ENCODE measurements around the gene RPAIN. TPM values are rescaled to one million over a fixed set of nuclear protein-coding genes. Genes with fewer than 3 reads are reported as not detected.
A peak's percentile ranks its signal among the peaks of the same experiment; 100 is the strongest.

Gene RPAIN, protein sequence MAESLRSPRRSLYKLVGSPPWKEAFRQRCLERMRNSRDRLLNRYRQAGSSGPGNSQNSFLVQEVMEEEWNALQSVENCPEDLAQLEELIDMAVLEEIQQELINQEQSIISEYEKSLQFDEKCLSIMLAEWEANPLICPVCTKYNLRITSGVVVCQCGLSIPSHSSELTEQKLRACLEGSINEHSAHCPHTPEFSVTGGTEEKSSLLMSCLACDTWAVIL
- 10 to 100 TPM; 55.6 to 64.4 (median 61.3) TPM for polyA plus RNA-seq (ENCODE audit: insufficient read length in 4 of 4)

DNA sequence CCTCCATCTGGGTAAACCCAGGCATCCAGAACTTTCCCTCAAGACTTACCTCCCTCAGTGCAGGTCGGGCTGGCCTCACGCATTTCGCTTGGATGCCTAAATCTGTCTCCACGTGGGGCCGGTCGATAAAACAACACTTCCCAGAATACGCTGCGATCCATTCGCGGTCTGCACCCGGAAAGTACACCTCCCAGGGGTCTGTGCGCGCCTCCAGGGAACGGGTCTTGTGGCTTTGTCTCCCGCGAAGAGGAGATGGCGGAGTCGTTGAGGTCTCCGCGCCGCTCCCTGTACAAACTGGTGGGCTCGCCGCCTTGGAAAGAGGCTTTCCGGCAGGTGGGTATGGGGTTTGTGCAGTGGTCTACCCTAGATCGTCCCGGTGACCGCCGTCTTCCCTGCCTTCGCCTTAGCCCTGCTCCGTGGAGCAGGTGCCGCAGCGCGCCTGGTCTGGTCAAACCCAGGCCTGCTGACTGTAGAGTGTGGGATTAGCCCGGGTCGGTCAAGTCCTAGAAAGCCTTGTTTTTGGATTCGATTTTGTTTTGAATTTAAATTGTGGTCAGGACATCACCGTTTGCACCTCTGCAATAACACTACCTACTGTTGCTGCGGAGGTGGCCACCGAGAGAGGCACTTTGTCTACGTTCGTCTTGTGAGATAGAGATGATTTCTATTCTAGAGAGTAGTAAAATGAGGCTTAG is at the start of gene RPAIN:
Gene RPAIN (plus strand): TSS at position 224 of the 695 bp plus-strand sequence. CDS start 29 bp downstream, at position 253.
- DNase-seq (ENCODE audit: low read depth in 4 of 4, low spot score in 3 of 4) = peak in 3 of 4 donors; percentile 20 to 90 (median 89)

DNA sequence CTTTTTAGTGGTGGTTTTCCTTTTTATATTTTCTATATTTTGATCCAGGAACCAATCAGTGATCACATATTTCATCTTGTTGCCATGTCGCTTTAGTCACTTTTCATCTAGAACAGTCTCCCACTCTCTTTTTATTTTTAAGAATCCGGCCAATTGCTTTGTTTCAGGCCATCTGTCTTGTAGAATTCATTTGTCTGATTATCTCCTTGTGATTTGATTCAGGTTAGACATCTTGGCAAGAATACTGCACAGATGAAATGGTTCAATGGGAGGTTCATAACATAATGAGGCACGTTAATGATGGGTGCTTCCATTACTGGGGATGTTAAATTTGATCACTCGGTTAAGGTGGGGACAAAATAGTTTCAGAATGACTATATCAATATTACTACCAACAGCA is 49.6 kb upstream of the RPAIN start:
- DNase-seq (ENCODE audit: low read depth in 4 of 4, low spot score in 3 of 4) = no peak

DNA sequence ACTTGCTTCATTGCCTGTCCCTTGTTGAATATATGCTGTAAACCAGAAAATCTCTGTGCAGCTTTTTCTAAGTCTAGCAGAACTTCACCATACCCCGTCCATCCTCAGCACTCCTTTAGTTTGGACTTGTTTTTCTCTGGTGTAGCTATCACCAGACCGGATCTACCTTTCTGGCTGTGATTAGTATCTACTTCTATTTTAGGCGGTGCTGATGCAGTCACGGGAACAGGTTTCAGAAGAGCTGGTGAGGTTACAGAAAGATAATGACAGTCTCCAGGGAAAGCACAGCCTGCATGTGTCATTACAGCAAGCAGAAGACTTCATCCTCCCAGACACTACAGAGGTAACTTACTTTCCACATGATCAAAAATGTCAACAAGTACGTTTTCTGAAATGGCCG is 46.9 kb upstream of the RPAIN start:
- no peak for DNase-seq (ENCODE audit: low read depth in 4 of 4, low spot score in 3 of 4)

DNA sequence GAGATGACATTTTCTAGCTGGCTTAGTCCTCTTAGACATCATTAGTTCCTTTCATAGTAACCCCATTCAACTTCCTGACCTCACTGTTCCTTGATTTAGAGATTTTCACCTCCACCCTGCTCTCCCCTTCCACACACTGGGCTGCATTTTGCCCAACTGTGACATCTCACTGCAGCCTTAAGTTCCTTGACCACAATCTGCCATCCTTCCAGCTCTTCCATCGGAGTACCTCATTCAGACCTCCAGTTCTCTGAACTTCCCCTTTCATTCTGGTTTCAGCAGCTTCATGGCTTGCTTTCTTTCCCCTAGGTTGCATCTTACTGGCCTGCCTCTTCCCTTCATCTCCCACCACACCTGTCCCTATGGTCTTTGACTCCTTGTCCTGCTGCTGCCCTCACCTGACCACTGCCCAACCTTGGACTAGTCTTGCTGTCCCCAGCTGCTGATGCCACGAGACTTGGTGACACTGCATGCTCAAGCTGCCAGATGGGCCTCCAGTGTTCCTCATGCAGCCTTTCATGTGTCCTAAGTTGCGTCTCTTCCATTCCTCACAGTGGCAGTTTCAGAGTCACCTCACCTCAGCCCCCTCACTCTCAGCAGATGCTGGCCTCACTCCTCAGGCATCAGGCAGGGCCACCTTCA is 41.3 kb upstream of the RPAIN start:
- DNase-seq (ENCODE audit: low read depth in 4 of 4, low spot score in 3 of 4) = no peak

DNA sequence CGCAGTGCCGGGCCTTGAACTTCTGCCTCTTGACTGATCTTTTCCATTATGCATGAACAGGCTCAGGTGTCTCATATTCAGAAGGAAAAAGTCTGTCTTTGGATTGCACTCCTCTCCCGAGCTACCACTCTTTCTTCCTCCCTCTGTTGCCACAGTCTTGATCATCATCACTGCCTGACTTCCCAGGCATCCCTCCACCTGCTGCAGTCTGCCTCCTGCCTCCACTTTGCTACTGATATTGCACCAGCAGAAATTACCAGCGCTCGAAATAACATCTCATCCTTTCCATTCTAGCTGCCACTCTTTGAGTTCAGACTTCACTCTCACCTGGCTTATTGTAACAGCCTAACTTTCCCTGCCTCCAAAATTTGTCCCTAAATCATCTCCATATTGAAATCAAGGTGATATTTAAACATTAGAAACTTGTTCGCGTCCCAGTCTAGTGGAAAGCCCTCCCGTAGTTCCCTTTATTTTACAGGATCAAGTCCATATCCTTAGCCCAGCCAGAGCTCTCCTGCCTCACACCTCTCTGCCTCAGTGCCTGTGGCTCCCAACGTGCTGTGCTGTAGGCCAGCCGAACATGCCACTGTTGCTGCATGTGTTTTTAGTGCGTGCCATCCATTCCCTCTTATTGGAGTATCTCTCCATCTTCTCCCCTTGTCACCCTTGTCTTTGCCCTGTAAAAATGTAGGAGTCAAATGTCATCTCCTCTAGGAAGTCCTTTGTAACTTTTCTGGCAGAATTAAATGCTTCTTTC is 40.5 kb upstream of the RPAIN start:
- no peak for DNase-seq (ENCODE audit: low read depth in 4 of 4, low spot score in 3 of 4)

DNA sequence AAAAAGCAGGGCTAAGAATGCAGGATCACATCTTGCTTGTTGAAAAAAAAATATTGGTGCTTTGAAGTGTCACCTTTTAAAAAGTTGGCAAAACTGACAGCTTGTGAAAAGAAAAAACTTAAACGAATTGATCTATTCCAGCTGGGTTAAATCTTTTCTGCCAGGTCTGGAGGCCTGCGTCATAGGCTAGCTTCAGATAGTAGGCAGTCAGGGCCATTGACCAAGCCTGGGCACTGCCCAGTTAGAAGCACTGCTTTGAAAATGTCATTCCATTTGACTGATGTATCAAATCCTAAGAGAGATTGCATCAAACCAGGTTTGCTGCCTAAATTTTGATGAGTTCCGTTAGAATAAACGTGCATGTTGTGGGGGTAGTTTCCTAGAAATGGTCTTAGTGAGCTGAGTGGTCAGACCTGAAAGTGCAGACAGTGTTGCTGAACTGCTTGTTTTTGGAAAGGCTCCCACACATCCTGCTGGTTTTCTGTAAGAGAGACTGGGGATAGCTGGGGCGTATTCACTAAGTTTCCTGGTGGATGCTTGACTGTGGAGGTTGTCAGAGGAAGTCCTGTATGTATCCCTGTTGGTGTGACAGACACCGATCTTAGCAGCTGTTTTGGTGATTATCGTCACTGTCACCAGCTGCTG is 39.4 kb upstream of the RPAIN start:
- DNase-seq (ENCODE audit: low read depth in 4 of 4, low spot score in 3 of 4) = no peak

DNA sequence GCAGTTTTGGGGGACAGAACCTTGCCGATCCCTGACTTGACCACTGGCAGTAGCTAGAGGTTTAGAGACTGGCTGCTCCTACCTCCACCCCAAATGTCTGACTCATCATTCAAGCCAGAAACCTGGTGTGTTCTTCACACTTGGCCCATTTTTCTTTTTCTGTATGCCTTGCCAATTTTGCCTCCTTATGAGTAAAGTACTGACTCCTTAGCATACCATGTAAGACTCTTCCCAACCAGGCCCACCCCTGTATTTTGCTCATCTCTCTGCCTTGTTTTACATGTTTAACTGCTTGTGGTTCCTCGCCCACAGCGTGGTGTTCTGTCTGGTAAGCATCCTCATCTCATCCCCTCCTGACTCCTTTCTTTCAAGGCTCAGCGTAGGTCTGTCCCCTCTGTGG is 38.4 kb upstream of the RPAIN start:
- DNase-seq (ENCODE audit: low read depth in 4 of 4, low spot score in 3 of 4) = no peak

DNA sequence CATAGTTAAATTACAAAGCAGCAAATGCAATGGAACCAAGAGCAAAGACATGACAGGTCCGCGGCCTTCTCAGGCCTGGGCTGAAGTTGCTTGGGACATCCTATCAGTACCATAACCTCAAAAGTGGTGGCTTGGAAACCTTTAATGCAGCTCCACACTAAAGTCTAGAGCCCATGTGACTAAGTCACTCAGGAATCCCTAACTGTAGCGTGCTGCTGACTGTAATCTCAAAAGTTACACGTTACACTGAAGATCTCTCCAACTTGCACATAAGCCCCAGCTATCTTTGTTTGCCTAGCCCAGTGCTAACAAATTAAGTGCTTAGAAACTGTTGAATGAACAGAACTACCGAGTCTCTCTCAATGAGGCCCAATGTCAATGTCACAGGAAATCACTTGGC is 28.3 kb upstream of the RPAIN start:
- no peak for DNase-seq (ENCODE audit: low read depth in 4 of 4, low spot score in 3 of 4)

DNA sequence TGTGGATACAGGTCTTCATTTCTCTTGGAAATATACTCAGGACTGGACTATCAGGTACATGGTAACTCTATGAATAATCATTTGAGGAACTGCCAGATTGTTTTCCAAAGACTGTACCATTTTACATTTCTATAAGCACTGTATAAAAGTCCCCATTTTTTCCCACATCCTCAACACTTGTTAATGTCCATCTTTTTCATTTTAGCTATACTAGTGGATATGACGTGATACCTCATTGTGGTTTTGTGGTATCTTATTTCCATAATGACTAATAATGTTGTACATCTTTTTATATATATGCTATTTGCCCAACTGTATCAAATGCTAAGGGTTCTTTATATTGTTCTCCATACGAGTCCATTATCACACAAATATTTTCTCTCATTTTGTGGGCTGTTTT is 23.4 kb upstream of the RPAIN start:
- no peak for DNase-seq (ENCODE audit: low read depth in 4 of 4, low spot score in 3 of 4)

DNA sequence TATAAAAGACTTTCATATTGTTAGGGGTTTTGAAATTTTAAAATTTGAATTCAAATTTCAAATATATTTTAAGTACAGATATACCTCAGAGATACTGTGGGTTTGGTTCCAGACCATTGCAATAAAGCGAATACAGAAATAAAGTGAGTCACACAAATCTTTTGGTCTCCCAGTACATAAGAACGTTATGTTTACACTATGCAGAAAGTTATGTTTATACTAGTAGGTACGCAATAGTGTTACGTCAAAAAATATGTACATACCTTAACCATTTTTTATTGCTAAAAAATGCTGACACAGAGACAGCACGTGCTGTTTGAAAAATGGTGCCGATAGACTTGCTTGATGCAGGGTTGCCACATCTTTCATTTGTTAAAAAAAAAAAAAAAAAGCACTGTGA is 20.2 kb upstream of the RPAIN start:
- no peak for DNase-seq (ENCODE audit: low read depth in 4 of 4, low spot score in 3 of 4)

DNA sequence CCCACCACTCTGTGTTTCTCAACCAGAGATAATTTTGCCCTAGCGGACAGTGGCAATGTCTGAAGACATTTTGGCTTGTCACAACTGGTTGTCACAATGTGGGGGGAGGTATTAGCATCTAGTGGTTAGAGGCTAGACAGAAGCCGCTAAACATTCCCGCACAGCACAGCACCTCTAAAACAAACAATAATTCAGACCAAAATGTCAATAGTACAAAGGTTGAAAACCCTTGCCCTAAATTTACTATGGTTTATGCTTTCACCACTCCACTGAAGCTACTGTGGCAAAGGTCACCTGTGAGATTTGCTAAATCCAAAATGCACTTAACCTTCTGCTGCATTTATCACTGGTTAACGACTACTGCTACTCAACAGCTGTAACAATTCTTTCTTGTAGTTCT is 14.6 kb upstream of the RPAIN start:
- DNase-seq (ENCODE audit: low read depth in 4 of 4, low spot score in 3 of 4) = no peak

DNA sequence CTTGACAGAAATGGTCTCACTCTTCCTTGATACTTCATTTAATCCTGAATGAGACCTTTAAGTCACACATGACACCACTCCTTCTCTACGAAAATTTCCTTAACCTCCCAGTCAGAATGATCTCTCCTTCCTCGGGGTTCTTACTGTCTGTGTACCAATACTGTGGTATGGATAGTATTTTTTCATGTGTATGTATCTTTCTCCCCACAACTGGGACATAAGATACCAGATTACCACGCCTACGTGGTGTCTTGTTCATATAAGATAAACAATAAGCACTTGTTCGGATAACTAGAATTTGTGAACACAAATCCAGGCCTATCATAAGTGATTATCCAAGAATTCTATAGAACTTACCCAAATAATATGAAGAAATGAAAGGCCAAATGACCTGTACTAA is 11.8 kb upstream of the RPAIN start:
- no peak for DNase-seq (ENCODE audit: low read depth in 4 of 4, low spot score in 3 of 4)

DNA sequence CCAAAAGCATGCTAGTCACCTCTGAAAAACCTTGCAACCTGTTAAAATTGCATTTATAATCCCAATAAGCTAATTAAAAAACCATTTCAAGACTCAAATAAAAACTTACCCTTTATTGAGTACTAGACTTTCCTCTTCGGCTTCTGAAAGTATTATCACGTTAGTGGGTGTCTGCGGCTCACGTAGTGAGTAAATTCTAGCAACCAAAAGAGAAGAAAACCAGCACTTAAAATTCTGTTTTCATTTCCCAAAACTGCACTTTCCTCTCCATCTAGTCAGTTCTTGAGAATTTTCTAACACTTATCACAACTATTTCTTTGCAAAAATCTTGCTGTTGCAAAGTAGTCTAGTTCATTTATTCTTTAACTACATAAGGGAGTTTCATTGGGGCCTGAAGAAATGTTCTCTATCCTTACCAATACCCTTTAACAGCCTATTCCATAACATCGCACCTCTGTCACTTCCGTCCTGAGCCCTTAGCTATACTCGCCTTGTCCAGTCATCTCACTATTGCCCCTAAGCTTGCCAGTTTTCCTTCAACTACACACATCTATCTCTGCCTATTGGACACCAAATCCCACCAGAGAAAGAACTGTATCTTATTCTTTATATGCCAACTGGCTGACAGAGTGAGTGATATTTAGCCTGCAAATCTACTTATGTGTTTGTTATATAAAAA is 9.2 kb upstream of the RPAIN start:
- DNase-seq (ENCODE audit: low read depth in 4 of 4, low spot score in 3 of 4) = no peak

DNA sequence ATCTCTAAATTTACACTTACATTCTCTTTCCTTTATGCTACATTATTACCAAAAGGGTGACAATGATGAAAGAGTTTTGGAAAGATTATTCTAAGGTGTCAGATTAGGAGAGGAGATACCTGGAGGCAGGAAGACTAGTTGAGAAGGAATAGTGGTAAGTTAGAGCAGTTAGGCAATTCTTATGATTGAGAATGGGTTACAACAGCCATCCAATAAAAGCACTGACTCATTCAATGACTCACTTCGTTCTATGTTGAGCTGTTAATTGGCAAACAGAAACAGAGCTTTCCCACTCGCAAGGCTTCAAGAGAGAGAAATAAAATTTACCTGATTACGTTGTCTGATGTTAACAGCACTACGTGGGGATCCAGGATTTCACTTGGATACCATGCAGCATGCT is 6.3 kb upstream of the RPAIN start:
- no peak for DNase-seq (ENCODE audit: low read depth in 4 of 4, low spot score in 3 of 4)

DNA sequence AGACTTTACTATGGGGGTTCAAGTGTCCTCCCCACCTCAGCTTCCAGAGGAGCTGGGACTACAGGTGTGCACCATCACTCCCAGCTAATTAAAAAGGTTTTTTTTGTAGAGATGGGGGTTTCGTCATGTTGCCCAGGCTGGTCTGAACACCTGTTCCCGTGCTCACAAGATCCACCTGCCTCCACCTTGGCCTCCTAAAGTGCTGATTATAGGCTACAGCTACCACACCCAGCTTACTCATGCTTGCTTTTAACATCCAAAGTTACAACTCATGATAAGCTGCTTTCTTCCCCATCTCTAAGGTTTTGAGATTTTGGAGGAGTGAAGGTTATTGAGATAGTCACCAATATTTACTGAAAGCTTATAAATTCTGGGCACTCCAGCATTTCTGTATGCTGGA is 3.1 kb upstream of the RPAIN start:
- no peak for DNase-seq (ENCODE audit: low read depth in 4 of 4, low spot score in 3 of 4)

DNA sequence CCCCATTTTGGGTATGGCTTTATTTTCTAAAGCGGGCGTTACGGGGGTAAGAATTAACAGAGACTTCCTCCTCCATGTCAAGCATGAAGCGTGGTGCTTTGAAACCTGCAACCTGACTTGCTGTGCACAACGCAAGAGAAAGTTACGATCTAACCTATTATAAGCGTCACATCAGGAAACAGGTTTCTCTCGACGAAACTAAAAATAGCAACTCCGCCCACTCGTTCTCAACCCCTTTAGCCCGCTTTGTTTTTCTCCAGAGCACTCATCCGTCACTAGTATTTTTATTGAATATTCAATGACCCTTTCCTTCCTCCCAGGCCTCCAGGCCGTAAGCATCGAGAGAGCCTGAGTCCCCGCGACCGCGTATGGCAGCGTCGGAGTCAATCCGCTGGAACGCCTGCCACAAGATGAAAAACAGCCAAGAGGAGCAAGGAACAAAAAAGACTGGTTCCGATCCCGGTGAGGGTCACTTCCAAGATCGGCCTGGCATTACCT is 1.1 kb upstream of the RPAIN start:
- DNase-seq (ENCODE audit: low read depth in 4 of 4, low spot score in 3 of 4) = peak in 3 of 4 donors; percentile 44 to 55 (median 44)

DNA sequence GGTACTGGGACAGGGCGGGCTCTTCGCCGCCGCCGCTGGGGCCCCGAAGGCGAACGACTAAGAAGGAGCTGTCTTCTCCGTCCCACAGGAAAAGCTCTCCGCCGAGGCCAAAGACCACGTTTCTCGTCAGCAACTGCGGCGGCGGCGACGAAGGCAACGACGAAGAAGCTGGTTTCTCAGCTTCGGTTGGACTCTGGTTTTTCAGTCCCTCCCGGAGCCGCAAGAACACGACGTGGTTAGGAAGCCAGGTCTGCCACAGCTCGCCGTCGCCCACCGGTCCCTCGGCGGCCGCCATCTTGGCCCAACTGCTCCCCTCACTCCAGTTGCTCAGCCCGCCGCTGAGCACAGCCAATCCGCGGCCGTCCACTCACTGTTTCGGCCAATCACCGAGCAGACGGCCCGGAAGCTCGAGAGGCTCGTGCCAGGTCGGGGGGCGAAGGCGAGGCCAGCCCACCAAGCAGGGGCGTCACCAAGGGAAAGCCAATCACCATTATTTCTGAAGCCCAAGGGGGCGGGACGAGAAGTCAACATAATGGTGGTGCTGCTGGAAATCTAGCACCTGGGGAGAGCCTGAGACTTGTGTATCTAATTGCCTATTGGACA is 525 bp upstream of the RPAIN start, which contains the start of gene NUP88:
Gene NUP88 (minus strand): TSS at position 307 of the 603 bp plus-strand sequence. CDS start 12 bp downstream, at position 295.
- DNase-seq (ENCODE audit: low read depth in 4 of 4, low spot score in 3 of 4) = peak; percentile 90 to 97 (median 97)

DNA sequence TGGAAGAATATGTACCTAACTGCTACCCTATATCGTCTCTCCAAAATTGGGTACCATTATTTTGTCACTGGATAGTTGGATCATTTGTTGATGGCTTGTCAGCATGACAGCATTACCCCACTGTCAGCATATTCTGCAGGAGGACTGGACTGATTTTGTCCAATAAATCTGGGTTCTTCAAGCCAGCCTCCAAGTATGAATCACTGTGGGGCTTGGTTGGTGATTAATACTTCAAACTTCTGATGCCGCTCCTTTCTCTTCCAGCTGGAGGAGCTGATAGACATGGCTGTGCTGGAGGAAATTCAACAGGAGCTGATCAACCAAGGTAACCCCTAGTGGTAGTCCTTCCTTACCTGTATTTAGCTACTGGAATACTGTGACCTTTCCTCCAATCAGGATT is 2.5 kb downstream of the RPAIN start:
- no peak for DNase-seq (ENCODE audit: low read depth in 4 of 4, low spot score in 3 of 4)

DNA sequence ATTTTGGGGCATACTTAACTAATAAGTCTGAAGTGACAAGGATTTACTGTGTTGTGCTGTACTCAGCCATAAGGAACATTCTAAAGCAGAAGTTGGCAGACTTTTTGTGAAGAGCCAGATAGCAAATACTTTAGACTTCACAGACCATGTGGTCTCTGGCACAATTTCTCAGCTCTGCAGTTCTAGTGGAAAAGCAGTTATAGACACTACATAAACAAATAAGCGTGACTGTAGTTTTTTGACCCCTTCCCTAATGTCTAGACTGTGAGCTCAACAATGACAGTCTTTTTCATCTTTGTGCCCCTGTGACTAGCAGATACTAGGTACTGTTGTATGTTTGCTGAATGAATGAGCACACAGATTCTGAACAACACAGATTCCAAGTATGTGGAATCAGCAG is 4.9 kb downstream of the RPAIN start:
- DNase-seq (ENCODE audit: low read depth in 4 of 4, low spot score in 3 of 4) = no peak
